Stimulated activated CD8-positive, alpha-beta memory T cell treated with anti-CD3 and anti-CD28 coated beads, Interleukin-7, amount 100 ng/mL, for 24 hours (primary cell): ENCODE results near the gene LRRC1.

Source experiments
- DNase-seq: peaks from one replicate; pipeline ENCODE4 v3.0.0-alpha.2; 2020; ENCODE audit warnings: low read depth

LRRC1 gene

DNA sequence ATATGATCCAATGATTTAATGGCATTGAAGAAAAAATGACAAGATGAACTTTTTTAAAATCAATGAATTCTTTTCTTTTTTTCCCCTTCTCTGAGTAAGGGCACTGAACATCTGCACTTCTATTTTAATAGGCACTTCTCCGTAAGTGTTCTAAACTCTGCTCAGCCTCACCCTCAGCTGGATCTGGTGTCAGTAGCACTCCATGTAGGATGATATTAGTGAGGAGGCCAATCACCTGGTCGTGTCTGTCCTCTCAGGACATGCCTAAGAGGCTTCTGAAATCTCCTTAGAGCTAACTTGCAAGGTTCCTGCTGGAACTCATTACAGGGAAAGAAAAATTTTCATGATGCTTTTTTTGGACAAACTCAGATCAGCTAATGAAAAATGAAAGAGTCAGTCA, 167.8 kb downstream of the LRRC1 start:
- no peak for DNase-seq

DNA sequence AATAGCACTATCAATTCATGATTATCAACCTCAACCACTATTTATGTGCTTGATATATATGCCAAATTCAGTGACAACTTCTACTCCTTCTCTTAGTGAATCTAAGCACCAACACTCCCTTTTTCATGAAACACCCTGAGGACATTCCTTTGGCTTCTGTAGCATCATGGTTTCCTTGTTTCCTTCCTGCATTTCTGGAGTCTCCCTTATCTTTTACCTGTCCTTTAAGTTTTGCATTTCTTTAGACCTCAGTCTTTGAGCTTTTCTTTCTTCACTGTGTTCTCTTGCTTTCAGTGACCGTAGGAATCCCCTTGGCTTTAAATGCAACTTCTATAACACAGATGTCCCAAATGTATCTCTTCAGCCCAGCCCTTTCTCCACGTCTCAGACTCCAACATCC, 172.6 kb downstream of the LRRC1 start:
- DNase-seq = no peak
